ENCODE data around the gene SLMAP. TPM values are rescaled to one million over a fixed set of nuclear protein-coding genes. Genes with fewer than 3 reads are reported as not detected.

Gene SLMAP
- polyA plus RNA-seq, 1 donor (not counting 4 experiments of a cell fraction or from before 2014, with no cell fraction given), result 58.0 TPM

GRCh38 chr3:57892423-57892822 is 136.3 kb downstream of the SLMAP start:
- Histone ChIP-seq H3K4me1 (ENCODE audit: control insufficient read depth, extremely low read depth, insufficient read depth, low read length) (no peaks in the 10 kb centered on the region), H4K20me1 (ENCODE audit: control insufficient read depth, extremely low read depth, insufficient read depth, low read length) (no peaks in the 10 kb centered on the region), H2AFZ (ENCODE audit: control insufficient read depth, low read length) (no peak overlapping the region), H3K27ac (ENCODE audit: control insufficient read depth, insufficient read depth, low read length) (peak overlapping the region; percentile 11), H3K4me2 (ENCODE audit: control insufficient read depth, extremely low read depth, insufficient read depth, low read depth, low read length) (no peak overlapping the region), H3K4me3 (ENCODE audit: control insufficient read depth in 2 of 3, extremely low read depth in 1 of 3, insufficient read depth in 2 of 3, low read depth in 1 of 3, low read length in 3 of 3) (no peak overlapping the region), H3K36me3 (ENCODE audit: control insufficient read depth in 2 of 2, extremely low read depth in 1 of 2, insufficient read depth in 2 of 2, low read length in 2 of 2) (peaks cover 4 to 9% of the 10 kb centered on the region in 2 experiments), H3K79me2 (ENCODE audit: control insufficient read depth, insufficient read depth, low read length) (no peaks in the 10 kb centered on the region), H3K9me3 (ENCODE audit: control insufficient read depth, low read depth, low read length) (no peaks in the 10 kb centered on the region), H3K9me1 (ENCODE audit: control insufficient read depth, extremely low read depth, insufficient read depth, low read length) (no peaks in the 10 kb centered on the region), H3K27me3 (ENCODE audit: control insufficient read depth, extremely low read depth, insufficient read depth, low read length) (no peaks in the 10 kb centered on the region), H3K9ac (ENCODE audit: control insufficient read depth, extremely low read depth, insufficient read depth, low read length) (no peak overlapping the region)
- peak; percentile 69 for FAIRE-seq
- DNase-seq (ENCODE audit: low read depth, low spot score), result no peak
- TF ChIP-seq EZH2 (IDR thresholded peaks at IDR 0.05; ENCODE audit: low read length) (no peak), CTCF (optimal IDR thresholded peaks at IDR 0.05 in 1 of 3, IDR thresholded peaks at IDR 0.05 in 1 of 3, conservative IDR thresholded peaks at IDR 0.05 in 1 of 3; ENCODE audit: extremely low read depth in 1 of 3, insufficient read depth in 2 of 3, low read length in 3 of 3) (no peak)
- dilution Hi-C loops (cut with MboI; ENCODE audit: extremely low pct_ligation_motif_present, low sequenced_read_pairs), result no loop called here

GRCh38 chr3:57893156-57893555 is 137.0 kb downstream of the SLMAP start:
- Histone ChIP-seq H2AFZ (ENCODE audit: control insufficient read depth, low read length) (no peak overlapping the region), H3K4me1 (ENCODE audit: control insufficient read depth, extremely low read depth, insufficient read depth, low read length) (no peaks in the 10 kb centered on the region), H3K79me2 (ENCODE audit: control insufficient read depth, insufficient read depth, low read length) (no peaks in the 10 kb centered on the region), H3K9me3 (ENCODE audit: control insufficient read depth, low read depth, low read length) (no peaks in the 10 kb centered on the region), H3K36me3 (ENCODE audit: control insufficient read depth in 2 of 2, extremely low read depth in 1 of 2, insufficient read depth in 2 of 2, low read length in 2 of 2) (peaks cover 4 to 9% of the 10 kb centered on the region in 2 experiments), H4K20me1 (ENCODE audit: control insufficient read depth, extremely low read depth, insufficient read depth, low read length) (no peaks in the 10 kb centered on the region), H3K27ac (ENCODE audit: control insufficient read depth, insufficient read depth, low read length) (no peak overlapping the region), H3K9me1 (ENCODE audit: control insufficient read depth, extremely low read depth, insufficient read depth, low read length) (no peaks in the 10 kb centered on the region), H3K9ac (ENCODE audit: control insufficient read depth, extremely low read depth, insufficient read depth, low read length) (no peak overlapping the region), H3K4me2 (ENCODE audit: control insufficient read depth, extremely low read depth, insufficient read depth, low read depth, low read length) (no peak overlapping the region), H3K27me3 (ENCODE audit: control insufficient read depth, extremely low read depth, insufficient read depth, low read length) (no peaks in the 10 kb centered on the region), H3K4me3 (ENCODE audit: control insufficient read depth in 2 of 3, extremely low read depth in 1 of 3, insufficient read depth in 2 of 3, low read depth in 1 of 3, low read length in 3 of 3) (no peak overlapping the region)
- FAIRE-seq (no peak), DNase-seq (ENCODE audit: low read depth, low spot score) (no peak)
- TF ChIP-seq EZH2 (IDR thresholded peaks at IDR 0.05; ENCODE audit: low read length) (no peak), CTCF (optimal IDR thresholded peaks at IDR 0.05 in 1 of 3, IDR thresholded peaks at IDR 0.05 in 1 of 3, conservative IDR thresholded peaks at IDR 0.05 in 1 of 3; ENCODE audit: extremely low read depth in 1 of 3, insufficient read depth in 2 of 3, low read length in 3 of 3) (no peak)
- dilution Hi-C loops (cut with MboI; ENCODE audit: extremely low pct_ligation_motif_present, low sequenced_read_pairs), result no loop called here
